AG04450 (cell line): ENCODE data around the gene NEMP1. TPM values are rescaled to one million over a fixed set of nuclear protein-coding genes. Genes with fewer than 3 reads are reported as not detected.
A peak's percentile ranks its signal among the peaks of the same experiment; 100 is the strongest.
"Not testable (repeated sequence)": the region's sequence is repeated elsewhere in the genome, so short reads cannot be mapped to it uniquely, and the experiment has no call there.

Source experiments
- CTCF ChIA-PET: fragments of 300-600, 350-600 bp; formaldehyde crosslinking; extraction: SDS; loops from one replicate; lab custom pipeline; 2022; ENCODE audit warnings: antibody characterized with exemption, inconsistent platforms; lab: Charles Lee
- POLR2A ChIA-PET: fragments of 350-600 bp; formaldehyde crosslinking; extraction: SDS; loops from one replicate; lab custom pipeline; 2021; ENCODE audit warnings: antibody characterized with exemption, inconsistent platforms; lab: Yijun Ruan, JAX
- DNase-seq: peaks from one replicate; pipeline ENCODE4 v3.0.0-alpha.2; 2011; ENCODE audit warnings: low read depth, low spot score
- H3K27ac ChIP-seq: one replicate; pipeline ENCODE4 v1.5.1; 2012; ENCODE audit warnings: low read depth, low read length, control low read depth
- H3K27me3 ChIP-seq: one replicate; pipeline ENCODE4 v1.6.0; 2012; ENCODE audit warnings: low read length; ENCODE audit not compliant: control insufficient read depth, insufficient read depth
- H3K4me3 ChIP-seq: 2 replicates; pipeline ENCODE4 v1.5.1; 2011; ENCODE audit warnings: mild to moderate bottlenecking, low read depth, low read length, control low read depth
- H3K9me3 ChIP-seq: 2 replicates; pipeline ENCODE4 v1.5.1; 2012; ENCODE audit warnings: low read length; ENCODE audit not compliant: control insufficient read depth, insufficient read depth
- CTCF ChIP-seq: IDR thresholded peaks from 2 replicates; pipeline ENCODE4 v1.5.1; 2011; ENCODE audit warnings: low read depth, low read length, control low read depth, inconsistent platforms
- polyA plus RNA-seq: library from polyadenylated mRNA; depleted of rRNA; stranded (reverse); fragments of >200 nt; gene quantifications from 2 replicates; pipeline ENCODE4 v1.2.3, GENCODE V29; 2011

NEMP1 gene
- polyA plus RNA-seq, 1 experiment: 11.9 TPM

GRCh38 chr12:57126561-57126960 is 48.0 kb upstream of the NEMP1 start:
- no peaks in the 10 kb centered on the region for H3K27me3 ChIP-seq
- POLR2A ChIA-PET: interaction anchor here (1.9 to 2.2 kb wide), 2 partner anchors 15 to 22 kb away, joined by 8 to 17 read pairs; partner anchors contain the start of gene STAT6
- no peak overlapping the region; the same call in 1 of the 2 replicates for H3K4me3 ChIP-seq
- CTCF ChIA-PET: interaction anchor here (0.5 to 4.7 kb wide), 5 partner anchors 10 to 56 kb away, joined by 3 to 41 read pairs (median 21); no protein-coding TSS in a partner anchor
- no peak overlapping the region for H3K27ac ChIP-seq
- DNase-seq: no peak
- no peak for TF ChIP-seq CTCF
- peaks cover 3% of the 10 kb centered on the region; the same call in 1 of the 2 replicates for H3K9me3 ChIP-seq

- Histone ChIP-seq H3K27me3 (no peaks in the 10 kb centered on the region), H3K9me3 (peaks cover 3% of the 10 kb centered on the region; the same call in 1 of the 2 replicates), H3K27ac (no peak overlapping the region), H3K4me3 (no peak overlapping the region)
- CTCF ChIA-PET: interaction anchor here (0.8 to 4.7 kb wide), 9 partner anchors 7 to 56 kb away, joined by 3 to 41 read pairs (median 8); partner anchors contain the start of gene STAT6
- TF ChIP-seq CTCF: no peak
- POLR2A ChIA-PET: no interaction called here
- DNase-seq: no peak
These were observed 47.5 kb upstream of the NEMP1 start for GRCh38 chr12:57126061-57126460.

GRCh38 chr12:57124261-57124877 is 45.8 kb upstream of the NEMP1 start:
- Histone ChIP-seq H3K4me3 (no peak overlapping the region), H3K27ac (no peak overlapping the region), H3K27me3 (no peaks in the 10 kb centered on the region), H3K9me3 (peaks cover 3% of the 10 kb centered on the region; the same call in 1 of the 2 replicates)
- peak; percentile 98 for TF ChIP-seq CTCF
- POLR2A ChIA-PET: interaction anchor here (0.6 to 1.2 kb wide), 3 partner anchors 12 to 36 kb away, joined by 3 to 6 read pairs (median 4); partner anchors contain the start of genes NAB2 and STAT6
- CTCF ChIA-PET: interaction anchor here (0.5 to 4.7 kb wide), 33 partner anchors 9 to 119 kb away, joined by 3 to 49 read pairs (median 8); partner anchors contain the start of genes NEMP1, SHMT2 and STAT6
- DNase-seq: no peak

GRCh38 chr12:57123813-57124212 is 45.2 kb upstream of the NEMP1 start:
- H3K27ac ChIP-seq: no peak overlapping the region
- DNase-seq: no peak
- TF ChIP-seq CTCF: no peak
- H3K27me3 ChIP-seq: no peaks in the 10 kb centered on the region
- POLR2A ChIA-PET: interaction anchor here (0.7 to 1.2 kb wide), 2 partner anchors 13 to 35 kb away, joined by 3 to 6 read pairs; partner anchors contain the start of genes NAB2 and STAT6
- no peak overlapping the region for H3K4me3 ChIP-seq
- peaks cover 2% of the 10 kb centered on the region; the same call in 1 of the 2 replicates for H3K9me3 ChIP-seq
- CTCF ChIA-PET: interaction anchor here (0.8 to 4.7 kb wide), 29 partner anchors 8 to 119 kb away, joined by 3 to 49 read pairs (median 9); partner anchors contain the start of genes NEMP1 and STAT6

- POLR2A ChIA-PET: not testable (repeated sequence)
These were observed 42.1 kb upstream of the NEMP1 start for GRCh38 chr12:57120718-57121117.

More at GRCh38 chr12:57120718-57121117, 42.1 kb upstream of the NEMP1 start:
- CTCF ChIA-PET: interaction anchor here (0.6 to 2.1 kb wide), 7 partner anchors 9 to 121 kb away, joined by 3 to 13 read pairs (median 4); partner anchors contain the start of gene STAT6
- DNase-seq, H3K9me3 ChIP-seq, H3K4me3 ChIP-seq, H3K27me3 ChIP-seq, H3K27ac ChIP-seq: not testable (repeated sequence)
